Retinal pigment epithelial cell (primary cell): ENCODE results near the gene FLVCR2.

ENCODE experiments used
- DNase-seq: peaks from one replicate; pipeline ENCODE4 v3.0.0-alpha.2; 2010; ENCODE audit warnings: low read depth
- H3K4me3 ChIP-seq: 2 replicates; pipeline ENCODE4 v1.5.1; 2011; ENCODE audit warnings: mild to moderate bottlenecking, low read length, control low read depth, moderate library complexity
- TF ChIP-seq, protein P1 (sequence below): conservative IDR thresholded peaks from 2 replicates; pipeline ENCODE4 v1.5.1; 2011; ENCODE audit warnings: low read depth, low read length, control low read depth, inconsistent platforms

FLVCR2 gene

DNA sequence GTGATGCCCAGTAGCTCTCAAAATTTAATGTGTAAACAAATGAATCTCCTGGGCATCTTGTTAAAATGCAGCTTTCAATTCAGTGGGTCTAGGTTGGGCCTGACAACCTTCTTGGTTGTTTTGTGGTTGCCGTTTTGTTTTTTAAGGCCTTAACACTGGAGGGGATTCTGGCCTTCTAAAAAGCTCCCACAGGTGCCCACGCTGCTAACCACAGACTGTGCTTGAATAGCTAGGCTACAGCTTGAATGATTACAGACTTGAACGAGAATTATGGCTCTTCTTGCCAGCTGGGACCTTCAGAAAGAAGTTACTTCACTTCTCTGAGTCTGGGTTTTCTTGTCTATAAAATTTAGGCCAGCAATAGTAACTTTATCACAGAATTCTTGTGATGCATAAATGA lies 1.3 kb upstream of the FLVCR2 start:
- no peak overlapping the region for H3K4me3 ChIP-seq
- DNase-seq = no peak
- TF ChIP-seq, protein P1, sequence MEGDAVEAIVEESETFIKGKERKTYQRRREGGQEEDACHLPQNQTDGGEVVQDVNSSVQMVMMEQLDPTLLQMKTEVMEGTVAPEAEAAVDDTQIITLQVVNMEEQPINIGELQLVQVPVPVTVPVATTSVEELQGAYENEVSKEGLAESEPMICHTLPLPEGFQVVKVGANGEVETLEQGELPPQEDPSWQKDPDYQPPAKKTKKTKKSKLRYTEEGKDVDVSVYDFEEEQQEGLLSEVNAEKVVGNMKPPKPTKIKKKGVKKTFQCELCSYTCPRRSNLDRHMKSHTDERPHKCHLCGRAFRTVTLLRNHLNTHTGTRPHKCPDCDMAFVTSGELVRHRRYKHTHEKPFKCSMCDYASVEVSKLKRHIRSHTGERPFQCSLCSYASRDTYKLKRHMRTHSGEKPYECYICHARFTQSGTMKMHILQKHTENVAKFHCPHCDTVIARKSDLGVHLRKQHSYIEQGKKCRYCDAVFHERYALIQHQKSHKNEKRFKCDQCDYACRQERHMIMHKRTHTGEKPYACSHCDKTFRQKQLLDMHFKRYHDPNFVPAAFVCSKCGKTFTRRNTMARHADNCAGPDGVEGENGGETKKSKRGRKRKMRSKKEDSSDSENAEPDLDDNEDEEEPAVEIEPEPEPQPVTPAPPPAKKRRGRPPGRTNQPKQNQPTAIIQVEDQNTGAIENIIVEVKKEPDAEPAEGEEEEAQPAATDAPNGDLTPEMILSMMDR = no peak

- TF ChIP-seq, protein P1 = peak; percentile 89
Observed at GRCh38 chr14:75577729-75578101, 705 bp upstream of the FLVCR2 start.

DNA sequence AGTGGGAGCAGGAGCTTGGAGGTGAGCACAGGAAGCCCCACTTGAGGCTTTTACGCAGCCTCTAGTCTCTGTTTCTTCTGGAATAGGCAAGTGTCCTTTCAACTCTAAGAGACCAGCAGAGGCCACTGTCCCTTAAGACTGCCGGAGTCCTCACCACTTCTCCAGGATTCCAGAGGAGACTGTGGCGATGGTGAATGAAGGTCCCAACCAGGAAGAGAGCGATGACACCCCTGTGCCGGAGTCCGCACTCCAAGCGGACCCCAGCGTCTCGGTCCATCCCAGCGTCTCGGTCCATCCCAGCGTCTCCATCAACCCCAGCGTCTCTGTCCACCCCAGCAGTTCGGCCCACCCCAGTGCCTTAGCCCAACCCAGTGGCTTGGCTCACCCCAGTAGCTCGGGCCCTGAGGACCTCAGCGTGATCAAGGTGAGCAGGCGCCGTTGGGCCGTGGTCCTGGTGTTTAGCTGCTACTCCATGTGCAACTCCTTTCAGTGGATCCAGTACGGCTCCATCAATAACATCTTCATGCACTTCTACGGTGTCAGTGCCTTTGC lies 442 bp downstream of the FLVCR2 start:
- peak overlapping the region; percentile 63 for H3K4me3 ChIP-seq
- DNase-seq = no peak
- TF ChIP-seq, protein P1 = peak; percentile 40

More at GRCh38 chr14:75577729-75578101, 705 bp upstream of the FLVCR2 start:
- peak; percentile 44 for DNase-seq
- peak overlapping the region; percentile 63 for H3K4me3 ChIP-seq

DNA sequence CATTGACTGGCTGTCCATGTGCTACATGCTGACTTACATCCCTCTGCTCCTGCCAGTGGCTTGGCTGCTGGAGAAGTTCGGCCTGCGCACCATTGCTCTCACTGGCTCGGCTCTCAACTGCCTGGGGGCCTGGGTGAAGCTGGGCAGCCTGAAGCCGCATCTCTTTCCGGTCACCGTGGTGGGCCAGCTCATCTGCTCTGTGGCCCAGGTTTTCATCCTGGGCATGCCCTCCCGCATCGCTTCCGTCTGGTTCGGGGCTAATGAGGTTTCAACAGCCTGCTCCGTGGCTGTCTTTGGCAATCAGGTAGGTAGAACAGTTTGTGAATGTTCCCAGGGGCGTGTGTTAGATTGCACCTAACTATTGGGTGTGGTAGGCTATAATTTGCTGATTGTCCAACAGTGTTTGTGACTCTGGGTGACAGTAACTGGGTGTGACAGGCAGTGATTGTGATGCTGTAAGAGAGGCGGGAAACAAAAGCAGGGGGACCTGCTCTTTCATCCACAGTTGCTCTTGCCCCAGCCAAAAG lies 981 bp downstream of the FLVCR2 start:
- no peak for DNase-seq
- TF ChIP-seq, protein P1 = no peak
- no peak overlapping the region for H3K4me3 ChIP-seq

DNA sequence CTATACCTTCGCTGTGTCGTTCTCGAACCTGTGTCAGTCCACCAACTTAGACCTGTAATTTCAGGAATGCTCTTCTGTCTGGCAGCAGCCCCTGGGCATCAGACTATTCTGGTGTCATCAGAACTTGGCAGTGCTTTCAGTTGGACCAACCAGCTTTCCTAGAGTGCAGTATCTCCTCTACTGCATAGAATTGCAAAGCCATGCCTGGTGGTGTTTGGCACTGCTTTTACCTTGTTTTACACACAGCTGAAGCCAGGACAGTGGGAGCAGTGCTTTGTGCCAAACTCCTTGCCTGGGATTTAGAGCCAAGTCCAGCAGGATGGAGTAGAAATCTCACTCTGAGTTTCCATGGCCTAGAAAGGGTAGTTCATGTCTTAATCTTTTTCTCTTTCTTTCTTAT lies 1.5 kb downstream of the FLVCR2 start:
- DNase-seq = no peak
- no peak overlapping the region for H3K4me3 ChIP-seq
- TF ChIP-seq, protein P1 = no peak

DNA sequence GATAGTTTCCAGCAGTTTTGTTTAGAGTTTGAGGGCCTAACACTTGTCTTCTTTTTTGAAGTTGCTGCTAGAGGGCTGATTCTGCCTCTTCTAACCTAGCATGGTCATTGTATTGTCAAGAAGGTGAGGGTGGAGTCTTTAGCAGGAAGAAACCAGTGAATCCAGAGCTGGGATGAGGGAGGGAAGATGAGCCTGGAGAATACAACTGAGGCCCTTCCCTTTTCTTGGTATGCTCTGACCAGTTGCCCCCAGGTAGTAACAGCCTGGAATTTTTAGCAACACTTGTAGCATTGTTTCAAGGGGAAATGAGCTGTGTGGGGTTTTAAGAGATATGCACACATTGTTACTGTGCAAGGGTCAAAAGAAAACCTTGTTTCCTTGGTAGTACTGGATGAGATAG lies 9.0 kb downstream of the FLVCR2 start:
- DNase-seq = no peak
- H3K4me3 ChIP-seq = no peak overlapping the region
- TF ChIP-seq, protein P1 = no peak

- H3K4me3 ChIP-seq = no peak overlapping the region
- TF ChIP-seq, protein P1 = no peak
- no peak for DNase-seq
Observed at GRCh38 chr14:75589931-75590330, 11.5 kb downstream of the FLVCR2 start.
